SK-N-MC (cell line): ENCODE results near the gene SLAMF6.
"Not testable (repeated sequence)": the region's sequence is repeated elsewhere in the genome, so short reads cannot be mapped to it uniquely, and the experiment has no call there.

Experiments
- DNase-seq: peaks from one replicate; pipeline ENCODE4 v3.0.0-alpha.2; 2011; ENCODE audit warnings: low read depth, low spot score
- H3K27ac ChIP-seq: fragments of 200-600 bp; sonication (generic); 2 replicates; pipeline ENCODE4 v1.5.1; 2016; ENCODE audit warnings: mixed run types
- H3K36me3 ChIP-seq: fragments of 200-600 bp; sonication (generic); 2 replicates; pipeline ENCODE4 v1.6.1; 2017; ENCODE audit warnings: antibody characterized with exemption, low read length, mixed read lengths; ENCODE audit not compliant: insufficient read depth
- H3K4me3 ChIP-seq: fragments of 200-600 bp; sonication (generic); 2 replicates; pipeline ENCODE4 v1.5.1; 2016
- H3K9ac ChIP-seq: fragments of 200-600 bp; sonication (generic); 2 replicates; pipeline ENCODE4 v1.8.0; 2017; ENCODE audit warnings: mixed run types, mixed read lengths; ENCODE audit not compliant: insufficient read length
- H3K9me3 ChIP-seq: fragments of 200-600 bp; sonication (generic); 2 replicates; pipeline ENCODE4 v1.6.1; 2017; ENCODE audit warnings: low read depth, mild to moderate bottlenecking, antibody characterized with exemption, low read length, moderate library complexity, mixed read lengths
- EZH2 ChIP-seq: fragments of 200-600 bp; sonication (generic); IDR thresholded peaks from one replicate; pipeline ENCODE4 v1.6.1; 2017; ENCODE audit warnings: antibody characterized with exemption
- FOXP2 ChIP-seq: optimal IDR thresholded peaks from 2 replicates; pipeline ENCODE3; 2011; ENCODE audit warnings: mild to moderate bottlenecking, moderate library complexity; ENCODE audit not compliant: insufficient read depth; ENCODE audit errors: extremely low read length, control extremely low read depth
- POLR2AphosphoS5 ChIP-seq: IDR thresholded peaks from 2 replicates; pipeline ENCODE4 v1.6.1; 2012; ENCODE audit warnings: mild to moderate bottlenecking, low read depth, low read length, borderline replicate concordance

SLAMF6 gene

DNA sequence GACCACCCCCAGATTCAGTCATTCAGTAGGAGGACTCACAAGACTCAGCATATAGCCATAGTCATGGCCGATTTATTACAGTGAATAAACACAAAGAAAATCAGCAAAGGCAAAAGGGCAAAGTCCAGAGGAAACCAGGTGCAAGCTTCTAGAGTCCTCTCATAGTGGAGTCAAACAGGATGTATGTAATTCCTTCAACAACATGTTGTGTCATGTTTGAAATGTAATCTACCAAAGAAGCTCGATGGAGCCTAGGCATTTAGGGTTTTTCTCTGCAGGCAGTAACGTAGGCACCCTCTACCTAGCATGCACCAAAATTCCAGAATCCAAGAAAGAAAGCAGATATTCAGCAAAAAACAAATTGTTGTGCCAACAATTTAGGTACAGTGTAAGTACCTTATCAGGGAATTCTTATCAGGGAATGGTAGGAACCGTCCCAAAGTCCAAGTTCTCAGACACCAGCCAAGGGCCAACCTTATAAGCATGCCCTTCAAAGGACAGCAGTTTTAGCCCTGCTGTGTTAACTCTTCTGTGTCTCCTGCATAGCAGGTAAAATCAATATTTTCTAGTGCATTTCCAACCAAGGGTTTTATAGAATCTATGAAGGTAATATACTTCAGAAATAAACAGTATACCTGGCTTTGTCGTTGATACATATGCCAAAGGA lies 16.1 kb upstream of the SLAMF6 start:
- no peak overlapping the region for H3K27ac ChIP-seq
- TF ChIP-seq FOXP2 (no peak), EZH2 (no peak), POLR2AphosphoS5 (no peak)
- H3K9ac ChIP-seq, result no peak overlapping the region
- no peaks in the 10 kb centered on the region for H3K9me3 ChIP-seq
- H3K4me3 ChIP-seq, result no peak overlapping the region
- no peaks in the 10 kb centered on the region for H3K36me3 ChIP-seq
- no peak for DNase-seq

DNA sequence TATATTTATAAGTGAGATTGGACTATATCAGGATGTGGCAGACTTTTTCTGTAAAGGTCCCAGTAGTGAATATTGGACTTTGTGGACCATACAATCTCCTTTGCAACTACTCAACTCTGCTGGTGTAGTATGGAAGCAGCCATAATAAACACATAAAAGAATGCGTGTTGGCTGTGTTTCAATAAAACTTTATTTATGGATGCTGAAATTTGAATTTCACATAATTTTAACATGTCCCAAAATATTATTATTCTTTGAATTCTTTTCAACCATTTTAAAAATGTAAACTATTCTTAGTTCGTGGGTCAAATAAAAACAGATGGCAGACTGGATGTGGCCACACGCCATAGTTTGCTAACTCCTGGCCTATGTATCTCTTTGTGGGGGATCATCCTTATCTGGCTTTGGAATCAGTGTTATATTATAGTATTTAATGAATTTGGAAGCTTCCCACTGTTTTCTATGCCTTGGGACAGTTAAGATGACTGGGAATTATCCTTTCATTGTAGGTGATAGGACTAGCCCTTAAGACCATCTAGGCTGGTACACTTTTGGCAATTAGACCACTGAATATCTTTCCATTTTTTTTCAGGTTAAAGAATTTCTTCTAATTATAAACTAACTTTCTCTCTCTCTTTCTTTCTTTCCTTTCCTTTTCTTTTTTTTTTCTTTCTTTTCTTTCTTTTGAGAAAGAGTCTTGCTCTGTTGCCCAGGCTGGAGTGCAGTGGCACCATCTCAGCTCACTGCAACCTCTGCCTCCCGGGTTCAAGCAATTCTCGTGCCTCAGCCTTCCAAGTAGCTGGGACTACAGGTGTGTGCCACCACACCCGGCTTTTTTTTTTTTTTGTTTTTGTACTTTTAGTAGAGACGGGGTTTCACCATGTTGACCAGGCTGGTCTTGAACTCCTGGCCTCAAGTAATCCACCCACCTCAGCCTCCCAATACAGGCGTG lies 14.9 kb upstream of the SLAMF6 start:
- H3K9me3 ChIP-seq, result no peaks in the 10 kb centered on the region
- no peak overlapping the region for H3K27ac ChIP-seq
- no peak overlapping the region for H3K9ac ChIP-seq
- no peak overlapping the region for H3K4me3 ChIP-seq
- TF ChIP-seq POLR2AphosphoS5 (no peak), FOXP2 (no peak), EZH2 (no peak)
- no peak for DNase-seq
- H3K36me3 ChIP-seq, result no peaks in the 10 kb centered on the region

DNA sequence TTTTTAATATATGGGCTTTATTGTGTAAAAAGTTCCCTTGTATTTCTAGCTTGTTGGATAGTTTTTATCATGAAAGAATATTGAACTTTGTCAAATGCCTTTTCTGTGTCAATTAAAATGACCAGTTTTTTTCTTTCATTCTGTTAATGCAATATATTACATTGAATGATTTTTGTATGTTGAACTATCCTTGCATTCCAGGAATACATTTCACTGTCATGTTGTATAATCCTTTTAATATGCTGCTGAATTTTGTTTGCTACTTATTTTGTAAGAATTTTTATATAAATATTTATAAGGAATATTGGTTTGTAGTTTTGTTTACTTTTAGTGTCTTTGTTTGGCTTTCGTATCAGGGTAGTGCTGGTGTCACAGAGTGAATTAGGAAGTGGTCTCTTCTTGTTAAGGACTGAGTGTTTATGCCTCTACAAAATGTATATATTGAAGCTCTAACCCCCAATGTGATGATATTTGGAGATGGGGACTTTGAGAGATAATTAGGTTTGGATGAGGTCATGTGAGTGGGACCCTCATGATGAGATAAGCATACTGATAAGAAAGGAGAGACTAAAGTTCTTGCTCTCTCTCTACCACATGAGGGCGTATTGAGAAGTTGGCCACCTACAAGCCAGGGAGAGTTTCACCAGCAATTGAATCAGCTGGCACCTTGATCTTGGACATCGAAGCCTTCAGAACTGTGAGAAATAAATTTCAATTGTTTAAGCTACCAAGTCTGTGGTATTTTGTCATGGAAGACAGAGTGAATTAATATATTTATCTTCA lies 12.0 kb upstream of the SLAMF6 start:
- H3K36me3 ChIP-seq, result no peaks in the 10 kb centered on the region
- H3K27ac ChIP-seq, result no peak overlapping the region
- H3K4me3 ChIP-seq, result no peak overlapping the region
- TF ChIP-seq FOXP2 (no peak), POLR2AphosphoS5 (no peak), EZH2 (no peak)
- no peak for DNase-seq
- H3K9me3 ChIP-seq, result no peaks in the 10 kb centered on the region
- H3K9ac ChIP-seq, result no peak overlapping the region

DNA sequence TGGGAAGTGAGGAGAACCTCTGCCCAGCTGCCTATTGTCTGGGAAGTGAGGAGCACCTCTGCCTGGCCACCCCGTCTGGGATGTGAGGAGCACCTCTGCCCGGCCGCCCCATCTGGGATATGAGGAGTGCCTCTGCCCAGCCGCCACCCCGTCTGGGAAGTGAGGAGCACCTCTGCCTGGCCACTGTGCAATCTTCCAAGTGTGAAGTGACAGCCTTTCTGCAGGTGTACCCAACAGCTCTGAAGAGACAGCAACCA lies 9.4 kb upstream of the SLAMF6 start:
- not testable (repeated sequence) for H3K27ac ChIP-seq, DNase-seq, H3K36me3 ChIP-seq, H3K9me3 ChIP-seq, H3K9ac ChIP-seq, H3K4me3 ChIP-seq

DNA sequence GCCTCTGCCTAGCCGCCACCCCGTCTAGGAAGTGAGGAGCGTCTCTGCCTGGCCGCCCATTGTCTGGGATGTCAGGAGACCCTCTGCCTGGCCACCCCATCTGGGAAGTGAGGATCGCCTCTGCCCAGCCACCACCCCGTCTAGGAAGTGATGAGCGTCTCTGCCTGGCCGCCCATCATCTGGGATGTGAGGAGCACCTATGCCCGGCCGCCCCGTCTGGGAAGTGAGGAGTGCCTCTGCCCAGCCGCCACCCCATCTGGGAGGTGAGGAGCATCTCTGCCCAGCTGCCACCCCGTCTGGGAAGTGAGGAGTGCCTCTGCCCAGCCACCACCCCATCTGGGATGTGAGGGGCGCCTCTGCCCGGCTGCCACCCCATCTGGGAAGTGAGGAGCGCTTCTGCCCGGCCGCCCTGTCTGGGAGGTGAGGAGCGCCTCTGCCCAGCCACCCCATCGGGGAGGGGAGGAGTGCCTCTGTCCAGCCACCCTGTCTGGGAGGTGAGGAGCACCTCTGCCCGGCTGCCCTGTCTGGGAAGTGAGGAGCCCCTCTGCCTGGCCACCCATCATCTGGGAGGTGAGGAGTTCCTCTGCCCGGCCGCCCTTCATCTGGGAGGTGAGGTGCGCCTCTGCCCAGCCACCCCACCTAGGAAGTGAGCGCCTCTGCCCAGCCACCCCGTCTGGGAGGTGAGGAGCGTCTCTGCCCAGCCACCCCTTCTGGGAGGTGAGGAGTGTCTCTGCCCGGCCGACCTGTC lies 8.9 kb upstream of the SLAMF6 start:
- H3K27ac ChIP-seq, H3K9me3 ChIP-seq, H3K36me3 ChIP-seq, DNase-seq, H3K4me3 ChIP-seq, H3K9ac ChIP-seq: not testable (repeated sequence)

DNA sequence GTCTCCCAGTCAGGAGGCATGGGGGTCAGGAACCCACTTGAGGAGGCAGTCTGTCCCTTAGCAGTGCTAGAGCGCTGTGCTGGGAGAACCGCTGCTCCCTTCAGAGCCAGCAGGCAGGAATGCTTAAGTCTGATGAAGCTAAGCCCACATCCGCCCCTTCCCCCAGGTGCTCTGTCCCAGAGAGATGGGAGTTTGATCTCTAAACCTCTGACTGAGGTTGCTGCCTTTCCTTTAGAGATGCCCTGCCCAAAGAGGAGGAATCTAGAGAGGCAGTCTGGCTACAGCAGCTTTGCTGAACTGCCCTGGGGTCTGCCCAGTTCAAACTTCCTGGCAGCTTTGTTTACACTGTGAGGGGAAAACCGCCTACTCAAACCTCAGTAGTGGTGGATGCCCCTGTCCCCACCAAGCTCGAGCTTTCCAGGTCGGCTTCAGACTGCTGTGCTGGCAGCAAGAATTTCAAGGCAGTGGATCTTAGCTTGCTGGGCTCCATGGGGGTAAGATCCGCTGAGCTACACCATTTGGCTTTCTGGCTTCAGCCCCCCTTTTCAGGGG lies 6.4 kb upstream of the SLAMF6 start:
- H3K9me3 ChIP-seq, H3K36me3 ChIP-seq, H3K27ac ChIP-seq, H3K9ac ChIP-seq, DNase-seq, H3K4me3 ChIP-seq: not testable (repeated sequence)

DNA sequence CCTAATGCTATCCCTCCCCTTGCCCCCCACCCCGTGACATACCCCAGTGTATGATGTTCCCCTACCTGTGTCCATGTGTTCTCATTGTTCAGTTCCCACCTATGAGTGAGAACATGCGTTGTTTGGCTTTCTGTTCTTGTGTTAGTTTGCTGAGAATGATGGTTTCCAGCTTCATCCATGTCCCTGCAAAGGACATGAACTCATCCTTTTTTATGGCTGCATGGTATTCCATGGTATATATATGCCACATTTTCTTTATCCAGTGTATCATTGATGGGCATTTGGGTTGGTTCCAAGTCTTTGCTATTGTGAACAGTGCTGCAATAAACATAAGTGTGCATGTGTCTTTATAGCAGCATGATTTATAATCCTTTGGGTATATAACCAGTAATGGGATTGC lies 734 bp upstream of the SLAMF6 start:
- H3K27ac ChIP-seq, H3K9ac ChIP-seq, H3K9me3 ChIP-seq, H3K4me3 ChIP-seq, DNase-seq, H3K36me3 ChIP-seq: not testable (repeated sequence)

DNA sequence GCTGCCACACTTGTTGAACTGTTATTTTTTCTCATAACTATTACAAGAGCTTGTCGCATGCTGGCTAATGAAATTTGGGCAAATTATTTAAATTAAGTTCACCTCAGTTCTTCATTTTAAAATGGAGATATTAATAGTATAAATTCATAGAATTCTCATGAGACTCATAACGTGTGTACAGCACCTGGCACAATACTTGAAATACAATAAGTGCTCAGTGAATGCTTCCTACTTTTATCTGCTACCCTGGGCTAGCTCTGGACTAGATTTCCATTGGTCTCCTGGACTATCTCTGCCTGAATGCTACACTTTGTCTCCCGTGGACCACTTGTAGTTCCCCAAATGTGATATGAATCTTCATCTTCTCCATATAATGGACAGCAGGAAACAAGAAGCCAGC lies 919 bp downstream of the SLAMF6 start:
- TF ChIP-seq EZH2 (no peak), POLR2AphosphoS5 (no peak), FOXP2 (no peak)
- no peak overlapping the region for H3K27ac ChIP-seq
- no peak for DNase-seq
- H3K9ac ChIP-seq, result no peak overlapping the region
- no peaks in the 10 kb centered on the region for H3K9me3 ChIP-seq
- no peaks in the 10 kb centered on the region for H3K36me3 ChIP-seq
- H3K4me3 ChIP-seq, result no peak overlapping the region

DNA sequence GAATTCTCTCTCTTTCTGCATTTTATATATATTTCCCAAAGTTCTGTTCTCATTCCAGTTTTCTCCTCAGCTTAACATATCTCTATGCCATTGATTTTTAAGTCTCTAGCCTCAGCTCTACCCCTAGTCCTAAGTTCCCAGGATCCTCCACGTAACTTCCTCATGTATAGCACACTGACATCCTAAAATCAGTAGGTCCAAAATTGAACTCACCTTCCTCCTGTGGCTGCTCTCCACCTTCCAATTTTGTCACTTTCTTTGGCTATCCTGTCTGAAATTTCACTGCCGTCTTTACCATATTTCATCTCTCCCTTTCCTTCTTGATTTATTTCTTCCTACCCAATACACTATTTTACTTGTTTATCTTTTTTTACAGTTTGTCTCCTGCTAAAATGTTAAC lies 1.5 kb downstream of the SLAMF6 start:
- no peak overlapping the region for H3K9ac ChIP-seq
- H3K9me3 ChIP-seq, result no peaks in the 10 kb centered on the region
- H3K4me3 ChIP-seq, result no peak overlapping the region
- no peak for TF ChIP-seq FOXP2
- no peak for TF ChIP-seq POLR2AphosphoS5
- no peak for TF ChIP-seq EZH2
- H3K36me3 ChIP-seq, result no peaks in the 10 kb centered on the region
- H3K27ac ChIP-seq, result no peak overlapping the region
- DNase-seq, result no peak
